ENCODE data around the gene PLCL2. TPM values are rescaled to one million over a fixed set of nuclear protein-coding genes. Genes with fewer than 3 reads are reported as not detected.

Gene PLCL2
- total and polyA plus RNA-seq, 2 donors (not counting 3 experiments of a cell fraction or from before 2014, with no cell fraction given): 2.3 to 10.7 TPM

- Histone ChIP-seq H3K79me2 (ENCODE audit: control insufficient read depth, insufficient read depth, low read length) (no peaks in the 10 kb centered on the region), H3K4me1 (ENCODE audit: control insufficient read depth, extremely low read depth, insufficient read depth, low read length) (no peaks in the 10 kb centered on the region), H3K27ac (ENCODE audit: insufficient read depth, low read depth, low read length) (no peak overlapping the region), H2AFZ (ENCODE audit: low read depth, low read length) (no peak overlapping the region), H3K9me1 (replicated peaks; ENCODE audit: control insufficient read depth, extremely low read depth, insufficient read depth, low read length) (no peaks in the 10 kb centered on the region), H3K4me2 (ENCODE audit: insufficient read depth, low read length) (no peak overlapping the region), H3K9ac (replicated peaks; ENCODE audit: extremely low read depth, insufficient read depth, low read length) (no peak overlapping the region), H3K4me3 (replicated peaks in 1 of 3; ENCODE audit: insufficient read depth in 1 of 3, low read depth in 1 of 3, low read length in 3 of 3) (no peak overlapping the region), H3K27me3 (ENCODE audit: control insufficient read depth in 2 of 2, insufficient read depth in 2 of 2, low read length in 2 of 2) (no peaks in the 10 kb centered on the region), H3K9me3 (replicated peaks; ENCODE audit: control insufficient read depth, insufficient read depth, low read length) (no peaks in the 10 kb centered on the region), H4K20me1 (replicated peaks; ENCODE audit: control insufficient read depth, extremely low read depth, insufficient read depth, low read length) (peaks cover 4% of the 10 kb centered on the region), H3K36me3 (ENCODE audit: control insufficient read depth in 2 of 2, extremely low read depth in 1 of 2, insufficient read depth in 2 of 2, low read length in 2 of 2) (no peaks in the 10 kb centered on the region)
- ChIA-PET POLR2A (no interaction called here), CTCF (interaction anchor here (0.6 kb wide), 1 partner anchor 14 kb away, joined by 3 read pairs; no protein-coding TSS in a partner anchor)
- intact Hi-C loops (cut with micrococcal nuclease): no loop called here
- dilution Hi-C loops (cut with MboI; ENCODE audit: extremely low pct_ligation_motif_present, low sequenced_read_pairs): no loop called here
- TF ChIP-seq JUN (IDR thresholded peaks at IDR 0.05; ENCODE audit: borderline replicate concordance, insufficient read depth, insufficient read length, low read depth) (no peak), FOS (IDR thresholded peaks at IDR 0.05; ENCODE audit: borderline replicate concordance, insufficient read depth, low read length) (no peak), CTCF (IDR thresholded peaks at IDR 0.05; ENCODE audit: extremely low read depth in 1 of 2, insufficient read depth in 1 of 2, low read depth in 1 of 2, low read length in 2 of 2) (no peak), POLR2AphosphoS5 (IDR thresholded peaks at IDR 0.05; ENCODE audit: insufficient read depth, low read depth, low read length) (no peak), GATA2 (IDR thresholded peaks at IDR 0.05; ENCODE audit: insufficient read depth, insufficient read length, low read depth, low read length) (no peak), POLR2A (IDR thresholded peaks at IDR 0.05; ENCODE audit: low read depth, low read length) (no peak), MAX (IDR thresholded peaks at IDR 0.05; ENCODE audit: insufficient read depth, insufficient read length) (no peak), EZH2 (IDR thresholded peaks at IDR 0.05; ENCODE audit: borderline replicate concordance, low read depth, low read length, severe bottlenecking) (no peak), MYC (IDR thresholded peaks at IDR 0.05; ENCODE audit: low read depth, low read length) (no peak)
- FAIRE-seq (no peak), DNase-seq (ENCODE audit: low read depth, low spot score) (no peak)
- BruUV-seq (replicated peaks): no TSS peak
These were observed 51.0 kb downstream of the PLCL2 start for GRCh38 chr3:16935781-16936180.
